Daoy (cell line): ENCODE measurements around the gene LACTBL1. TPM values are rescaled to one million over a fixed set of nuclear protein-coding genes. Genes with fewer than 3 reads are reported as not detected.

ENCODE experiments used
- DNase-seq: peaks from one replicate; pipeline ENCODE4 v3.0.0-alpha.2; 2015; ENCODE audit warnings: low read depth
- total RNA-seq: library from RNA; depleted of rRNA; stranded (reverse); fragments of >200 nt; shearing (Covaris generic); gene quantifications from 2 replicates; pipeline ENCODE4 v1.2.3, GENCODE V29; 2014

Gene LACTBL1
- total RNA-seq, 1 experiment from 2014 or later = not detected

DNA sequence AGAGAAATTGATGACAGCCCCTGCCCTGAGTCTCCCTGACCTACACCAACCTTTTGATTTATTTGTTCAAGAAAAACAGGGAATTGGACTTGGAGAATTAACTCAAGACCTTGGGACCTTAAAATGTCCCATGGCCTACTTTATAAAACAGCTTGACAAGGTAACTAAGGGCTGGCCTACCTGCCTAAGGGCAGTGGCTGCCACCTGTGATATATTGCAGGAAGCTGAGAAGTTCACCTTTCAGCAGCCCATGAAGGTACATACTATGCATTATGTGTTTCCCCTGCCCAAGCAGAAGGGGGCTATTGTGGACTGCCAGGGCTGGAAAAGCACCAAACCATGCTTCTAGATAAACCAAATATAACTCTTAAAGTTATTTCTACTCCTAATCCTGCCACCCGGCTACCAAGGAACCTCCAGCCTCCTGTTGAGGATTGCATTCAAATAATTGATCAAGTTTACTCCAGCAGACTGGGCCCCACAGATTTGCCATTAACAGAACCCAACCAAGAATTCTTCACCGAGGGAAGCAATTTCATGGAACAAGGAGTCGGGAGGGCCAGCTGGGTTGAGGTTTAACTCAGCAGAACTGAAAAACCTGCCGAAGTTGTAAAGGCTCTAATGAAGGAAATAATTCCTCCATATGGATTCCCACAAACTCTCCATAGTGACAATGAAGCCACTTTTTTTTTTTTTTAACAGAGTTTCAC, 28.2 kb downstream of the LACTBL1 start:
- no peak for DNase-seq

- no peak for DNase-seq
Measured at GRCh38 chr1:22941257-22941656, 31.4 kb downstream of the LACTBL1 start.

DNA sequence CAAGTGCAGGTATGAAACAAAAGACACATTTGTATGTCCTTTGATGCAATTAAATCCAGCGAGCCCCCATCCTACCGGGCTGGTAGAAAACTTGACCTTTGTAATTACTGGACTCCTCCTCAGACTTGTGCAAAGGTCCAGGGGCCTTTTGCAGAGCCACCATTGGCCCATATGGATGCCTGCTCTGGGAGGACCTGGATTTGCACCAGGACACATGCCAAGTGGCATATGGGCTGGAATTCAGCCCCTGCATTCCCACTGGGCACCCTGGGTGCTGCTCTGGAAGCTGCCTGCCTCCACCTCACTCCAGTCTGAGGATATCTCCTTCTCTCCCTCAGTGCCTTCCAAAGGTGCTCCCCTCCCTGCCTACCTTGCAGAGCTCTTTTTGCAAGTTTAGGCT, 36.0 kb downstream of the LACTBL1 start:
- DNase-seq = no peak

- no peak for DNase-seq
Measured at GRCh38 chr1:22935433-22935832, 37.2 kb downstream of the LACTBL1 start.

DNA sequence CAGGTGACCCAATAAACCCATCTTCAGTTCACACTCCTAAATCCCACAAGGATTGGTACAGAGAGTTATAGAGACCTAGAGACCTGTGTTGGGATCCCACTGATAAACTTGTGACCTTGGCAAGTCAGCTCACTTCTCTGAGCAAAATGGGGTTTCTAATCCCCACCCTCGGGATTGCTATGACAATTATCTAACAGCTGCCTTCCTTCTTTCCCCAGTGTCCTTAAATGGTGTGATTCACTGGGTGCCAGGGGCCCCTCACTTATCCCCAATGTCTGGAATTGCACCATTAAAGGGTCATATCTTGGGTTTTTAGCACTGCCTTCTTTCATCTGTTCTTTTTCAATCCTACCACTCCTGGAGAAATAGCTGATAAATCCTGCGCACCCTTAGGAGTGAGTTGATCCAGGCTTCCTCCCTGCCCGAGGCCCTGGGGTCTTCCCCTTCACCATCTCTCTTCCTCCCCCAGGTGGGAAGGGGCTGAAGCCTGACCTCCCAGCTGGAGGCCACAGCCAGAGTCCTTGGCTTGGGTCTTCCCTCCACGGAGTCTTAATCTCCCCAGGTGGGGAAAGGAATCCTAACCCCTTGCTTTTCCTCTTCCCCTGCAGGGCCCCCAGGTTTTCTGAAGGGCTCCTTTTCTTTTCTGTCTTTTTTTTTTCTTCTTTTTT, 39.7 kb downstream of the LACTBL1 start:
- DNase-seq = no peak

- peak; percentile 64 for DNase-seq
Measured at GRCh38 chr1:22930240-22930912, 42.3 kb downstream of the LACTBL1 start.

DNA sequence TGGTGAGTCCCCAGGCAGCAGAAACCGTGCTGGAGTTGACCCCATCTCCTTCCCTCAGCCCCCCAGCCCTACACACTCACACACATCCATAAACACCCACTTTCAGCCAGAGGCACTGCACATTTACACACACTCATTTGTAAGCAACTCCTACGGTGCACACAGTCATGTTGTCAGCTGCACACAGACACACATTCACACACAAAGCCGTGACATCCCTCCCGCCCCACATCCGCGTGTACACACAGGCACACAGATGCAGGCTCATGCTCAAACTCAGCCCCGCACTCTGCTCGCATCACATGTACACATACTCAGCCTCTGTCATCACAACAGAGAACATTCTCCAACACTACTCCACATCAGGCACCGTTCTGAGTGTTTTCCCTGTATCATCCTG, 47.6 kb downstream of the LACTBL1 start:
- no peak for DNase-seq

DNA sequence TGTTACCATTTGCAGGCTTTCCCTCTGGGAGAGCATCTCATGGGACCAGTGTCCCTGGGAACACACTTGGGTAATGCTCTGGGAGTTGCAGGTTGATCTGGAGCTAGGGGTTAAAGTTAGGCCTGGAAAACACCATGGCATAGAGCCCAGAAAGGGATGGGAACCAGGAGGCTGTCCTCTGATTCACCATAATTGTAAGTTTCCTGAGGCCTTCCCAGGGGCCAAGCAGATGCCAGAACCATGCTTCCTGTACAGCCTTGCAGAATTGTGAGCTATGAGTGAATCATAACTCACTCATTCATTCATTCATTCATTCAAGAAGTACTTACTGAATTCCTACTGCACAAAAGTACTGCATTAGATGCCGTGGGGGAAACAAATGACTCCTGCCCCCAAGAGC, 50.0 kb downstream of the LACTBL1 start:
- DNase-seq = peak; percentile 36

- no peak for DNase-seq
Measured at GRCh38 chr1:22921452-22922126, 51.1 kb downstream of the LACTBL1 start.

- no peak for DNase-seq
Measured at GRCh38 chr1:22920734-22921451, 51.8 kb downstream of the LACTBL1 start.

DNA sequence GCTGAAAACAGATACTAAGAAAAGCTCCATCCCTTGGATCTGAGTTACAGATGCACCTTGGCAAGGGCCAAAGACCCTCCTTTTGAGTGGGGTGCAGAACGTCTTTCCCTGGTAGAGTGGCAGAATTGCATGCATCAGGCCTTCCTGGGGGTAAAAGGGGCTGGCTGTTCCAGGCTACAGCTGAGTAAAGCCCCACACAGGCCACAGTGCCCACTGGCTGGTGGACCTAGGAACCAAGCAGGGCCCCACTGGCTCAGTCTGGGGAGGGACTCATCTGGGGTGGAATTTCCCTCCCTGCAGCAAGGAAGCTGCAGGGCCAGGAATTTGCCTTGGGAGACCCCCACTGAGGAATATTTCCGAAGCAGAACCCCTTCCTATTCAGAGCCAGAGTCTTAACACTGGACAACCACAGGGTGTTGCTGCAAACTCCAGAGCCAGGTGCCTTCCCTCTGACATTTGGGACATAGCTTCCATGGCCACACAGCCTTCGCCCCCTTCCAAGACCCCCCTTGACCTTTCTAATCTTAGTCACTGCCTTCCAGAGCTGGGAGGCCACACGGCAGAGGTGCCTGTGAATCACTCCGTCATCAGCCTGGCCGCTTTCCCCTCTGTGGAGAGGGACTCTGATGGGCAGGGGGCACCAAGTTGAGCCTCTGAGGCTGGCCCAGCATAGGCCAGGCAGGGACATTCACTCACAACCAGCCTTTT, 52.5 kb downstream of the LACTBL1 start:
- no peak for DNase-seq

DNA sequence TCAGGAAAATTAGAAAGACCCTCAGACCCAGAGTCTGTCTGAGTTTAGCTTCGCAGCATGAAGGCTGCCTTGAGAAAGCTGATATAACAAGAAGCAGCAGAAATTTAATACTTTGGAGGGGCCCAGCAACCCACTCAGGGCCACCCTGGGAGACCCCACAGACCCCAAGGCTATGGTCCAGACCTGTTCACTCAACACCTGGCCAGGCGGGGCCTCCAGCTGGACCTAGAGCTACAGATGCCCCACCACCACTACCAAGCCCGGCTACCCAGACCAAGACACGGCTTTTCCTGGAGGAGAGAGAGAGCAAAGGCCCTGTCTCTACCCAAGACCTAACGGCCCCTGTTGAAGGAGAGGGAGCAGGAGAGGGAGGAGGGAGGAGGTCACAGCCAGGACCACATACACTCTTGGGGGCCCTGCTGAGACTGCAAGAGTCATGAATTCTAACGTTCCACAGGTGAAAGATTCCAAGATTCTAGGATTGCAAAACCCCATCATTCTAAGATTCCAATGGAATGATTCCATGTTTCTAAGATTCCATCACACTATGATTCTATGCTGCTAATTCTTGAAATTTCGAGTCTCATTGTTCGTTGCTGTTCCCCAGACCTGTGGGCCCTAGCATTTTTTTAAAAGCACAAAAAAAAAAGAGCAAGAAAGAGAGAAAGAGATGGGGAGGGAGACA, 53.2 kb downstream of the LACTBL1 start:
- no peak for DNase-seq

- DNase-seq = no peak
Measured at GRCh38 chr1:22918644-22919043, 54.0 kb downstream of the LACTBL1 start.

DNA sequence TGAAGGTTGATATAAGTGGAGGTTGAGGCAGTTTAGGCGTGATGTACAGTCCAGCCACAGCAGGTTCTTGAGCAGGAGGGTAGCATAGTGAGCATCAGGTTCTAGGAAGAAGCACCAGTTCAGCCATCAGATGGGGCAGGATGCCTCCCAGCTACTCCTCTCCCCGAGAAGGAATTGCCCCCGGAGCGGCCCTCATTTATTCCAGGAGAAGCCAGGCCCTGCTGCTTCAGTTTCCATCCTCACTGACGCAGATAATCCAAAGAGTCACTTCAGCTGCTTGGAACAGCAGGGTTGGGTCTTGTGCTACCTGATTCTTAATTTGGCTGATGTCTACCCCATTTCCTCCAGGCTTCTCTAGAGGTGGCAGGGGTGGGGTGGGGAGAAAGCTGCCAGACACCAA, 54.7 kb downstream of the LACTBL1 start:
- no peak for DNase-seq

DNA sequence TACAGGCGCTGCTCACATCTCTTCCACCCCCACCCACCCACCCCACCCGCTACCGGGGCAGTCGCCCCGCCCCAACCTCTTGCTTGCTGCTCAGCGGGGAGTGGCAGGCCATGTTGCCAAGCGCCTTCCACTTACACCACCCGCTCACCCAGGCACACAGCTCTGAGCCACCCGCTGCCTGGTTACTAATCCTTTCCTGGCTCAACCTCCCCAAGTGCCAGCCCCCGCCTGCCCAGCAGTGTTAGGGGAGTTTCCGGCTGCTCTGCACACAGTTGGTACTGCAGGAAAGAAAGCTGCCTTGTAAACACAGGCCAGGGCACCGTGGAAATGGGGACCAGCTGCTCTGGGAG, 56.2 kb downstream of the LACTBL1 start:
- no peak for DNase-seq

DNA sequence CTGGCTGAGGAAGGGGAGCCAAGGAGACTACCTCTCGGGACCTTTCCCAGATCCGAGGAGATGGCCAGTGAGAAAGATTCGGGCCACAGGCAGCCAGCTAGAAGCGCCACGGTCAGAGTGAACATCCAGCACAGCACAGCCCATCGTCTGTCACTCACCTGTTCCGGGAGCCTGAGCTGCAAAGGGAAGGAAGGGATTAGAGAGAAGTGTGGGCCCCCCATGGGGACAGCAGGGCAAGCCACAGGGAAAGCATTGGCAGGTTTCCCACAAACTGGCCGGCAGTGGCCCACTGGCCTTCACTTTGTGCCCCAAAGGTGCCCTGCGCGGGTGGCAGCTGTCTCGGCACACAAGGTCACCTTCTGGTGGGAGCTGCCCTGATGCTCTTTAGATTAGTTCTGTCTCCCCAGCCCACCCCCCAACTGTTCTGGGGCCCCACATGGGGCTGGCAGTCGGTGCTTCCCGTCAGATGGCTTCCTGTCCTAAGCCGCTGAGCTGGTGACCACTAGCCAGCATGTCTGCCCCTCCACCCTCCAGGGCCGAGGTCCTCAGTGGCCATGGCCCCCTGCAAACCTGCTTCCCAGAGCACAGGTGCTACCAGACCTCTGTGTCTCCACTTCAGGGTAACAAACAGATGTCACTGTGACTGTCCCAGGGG, 56.7 kb downstream of the LACTBL1 start:
- DNase-seq = no peak

- no peak for DNase-seq
Measured at GRCh38 chr1:22915231-22915630, 57.4 kb downstream of the LACTBL1 start.

DNA sequence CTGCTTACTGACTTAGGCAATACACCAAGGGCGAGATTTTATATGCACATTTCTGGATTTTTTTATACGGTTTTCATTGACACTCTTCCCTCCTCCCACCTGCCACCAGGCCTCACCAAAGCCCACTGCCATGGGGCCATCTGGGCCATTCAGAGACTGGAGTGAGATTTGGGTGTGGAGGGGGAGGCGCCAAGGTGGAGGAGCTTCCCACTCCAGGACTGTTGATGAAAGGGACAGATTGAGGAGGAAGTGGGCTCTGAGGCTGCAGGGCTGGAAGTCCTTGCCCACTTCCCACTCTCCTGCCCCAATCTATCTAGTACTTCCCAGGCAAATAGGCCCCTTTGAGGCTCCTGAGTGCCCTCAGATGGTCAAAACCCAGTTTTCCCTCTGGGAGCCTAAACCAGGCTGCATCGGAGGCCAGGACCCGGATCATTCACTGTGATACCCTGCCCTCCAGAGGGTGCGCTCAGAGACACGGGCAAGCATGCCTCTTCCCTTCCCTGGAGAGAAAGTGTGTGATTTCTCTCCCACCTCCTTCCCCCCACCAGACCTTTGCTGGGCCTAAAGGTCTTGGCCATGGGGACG, 57.9 kb downstream of the LACTBL1 start:
- DNase-seq = no peak

GRCh38 chr1:22914156-22914555, 58.5 kb downstream of the LACTBL1 start:
- DNase-seq = no peak
